ENCODE measurements around the gene SGMS1. TPM values are rescaled to one million over a fixed set of nuclear protein-coding genes. Genes with fewer than 3 reads are reported as not detected.

The SGMS1 gene
- total RNA-seq, 1 donor from 2014 or later, result 37.2 TPM

DNA sequence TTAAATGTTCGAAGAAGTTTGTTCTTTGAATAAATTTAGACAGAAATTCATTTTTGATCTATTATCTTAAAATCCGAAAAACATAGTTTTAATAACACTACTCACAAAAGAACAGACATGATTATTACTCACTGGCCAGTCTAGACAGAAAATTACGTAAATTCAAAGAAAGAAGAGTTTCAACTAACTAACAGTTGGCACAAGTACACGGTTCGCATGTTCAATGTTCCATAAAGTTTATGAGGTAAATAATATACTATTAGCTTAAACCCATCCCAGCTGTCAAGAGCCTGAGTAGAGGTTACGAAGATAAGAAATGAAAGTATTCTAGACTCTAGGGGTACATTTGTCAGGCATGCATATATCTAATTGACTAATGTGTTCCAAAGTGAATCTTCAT, 220.7 kb downstream of the SGMS1 start:
- DNase-seq (ENCODE audit: low spot score), result no peak

DNA sequence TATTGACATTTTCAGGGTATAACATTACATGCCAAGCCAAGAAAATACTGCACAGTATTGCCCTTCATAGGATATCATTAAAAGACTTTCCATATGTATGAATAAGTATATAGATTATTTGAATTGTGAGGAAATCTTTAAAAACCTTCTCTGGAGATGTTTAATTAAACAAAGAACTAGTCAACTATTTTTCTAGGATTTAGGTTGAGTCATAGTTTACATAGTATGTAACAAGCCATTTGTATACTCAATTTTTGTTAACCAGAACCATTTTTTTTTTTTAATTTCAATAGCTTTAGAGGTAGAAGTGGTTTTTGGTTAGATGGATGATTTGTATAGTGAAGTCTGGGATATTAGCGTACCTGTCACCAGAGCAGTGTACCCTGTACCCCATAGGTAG, 221.3 kb downstream of the SGMS1 start:
- no peak for DNase-seq (ENCODE audit: low spot score)

DNA sequence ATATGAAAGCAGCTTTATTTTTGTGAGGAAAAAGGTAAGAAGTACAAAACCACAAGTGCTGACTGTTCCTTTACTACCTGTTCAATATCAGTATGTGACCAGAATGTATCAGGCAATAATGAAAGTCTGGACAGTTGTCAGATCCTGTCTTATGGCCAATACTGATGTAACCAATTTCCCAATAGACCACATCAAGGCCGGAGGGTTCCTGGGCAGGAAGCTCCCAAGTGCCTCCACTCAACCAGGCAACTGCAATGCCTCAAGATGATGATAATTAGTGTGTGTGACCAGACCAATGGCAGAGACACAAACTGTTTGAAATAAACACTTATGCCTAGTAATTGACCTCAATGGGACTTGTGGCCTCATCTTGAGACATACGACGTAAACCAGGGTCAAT, 223.1 kb downstream of the SGMS1 start:
- no peak for DNase-seq (ENCODE audit: low spot score)

GRCh38 chr10:50398823-50399222, 224.9 kb downstream of the SGMS1 start:
- DNase-seq (ENCODE audit: low spot score), result no peak

- no peak for DNase-seq (ENCODE audit: low spot score)
Measured at GRCh38 chr10:50398381-50398780, 225.4 kb downstream of the SGMS1 start.

GRCh38 chr10:50397312-50398140, 226.2 kb downstream of the SGMS1 start:
- no peak for DNase-seq (ENCODE audit: low spot score)

GRCh38 chr10:50396491-50397311, 227.1 kb downstream of the SGMS1 start:
- no peak for DNase-seq (ENCODE audit: low spot score)

GRCh38 chr10:50395851-50396250, 227.9 kb downstream of the SGMS1 start:
- no peak for DNase-seq (ENCODE audit: low spot score)

GRCh38 chr10:50395271-50395670, 228.5 kb downstream of the SGMS1 start:
- DNase-seq (ENCODE audit: low spot score), result no peak

DNA sequence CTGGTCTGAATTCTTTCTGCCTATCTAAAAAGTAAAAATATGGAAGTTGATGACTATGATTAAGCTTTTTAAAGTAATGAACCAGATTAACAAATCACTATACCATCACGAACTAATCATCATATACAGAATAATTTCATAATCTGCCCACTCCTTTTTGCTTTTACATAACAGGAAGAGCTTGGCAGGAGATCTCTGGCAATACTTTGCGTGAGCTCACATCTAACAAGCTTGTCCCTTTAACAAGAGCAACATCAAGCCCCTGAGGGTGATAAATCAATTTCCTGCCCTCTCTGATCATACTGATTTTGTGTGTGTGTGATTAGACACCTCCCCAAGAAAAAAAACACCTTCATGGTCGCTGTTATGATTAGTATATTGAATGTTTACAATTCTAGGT, 228.9 kb downstream of the SGMS1 start:
- no peak for DNase-seq (ENCODE audit: low spot score)

DNA sequence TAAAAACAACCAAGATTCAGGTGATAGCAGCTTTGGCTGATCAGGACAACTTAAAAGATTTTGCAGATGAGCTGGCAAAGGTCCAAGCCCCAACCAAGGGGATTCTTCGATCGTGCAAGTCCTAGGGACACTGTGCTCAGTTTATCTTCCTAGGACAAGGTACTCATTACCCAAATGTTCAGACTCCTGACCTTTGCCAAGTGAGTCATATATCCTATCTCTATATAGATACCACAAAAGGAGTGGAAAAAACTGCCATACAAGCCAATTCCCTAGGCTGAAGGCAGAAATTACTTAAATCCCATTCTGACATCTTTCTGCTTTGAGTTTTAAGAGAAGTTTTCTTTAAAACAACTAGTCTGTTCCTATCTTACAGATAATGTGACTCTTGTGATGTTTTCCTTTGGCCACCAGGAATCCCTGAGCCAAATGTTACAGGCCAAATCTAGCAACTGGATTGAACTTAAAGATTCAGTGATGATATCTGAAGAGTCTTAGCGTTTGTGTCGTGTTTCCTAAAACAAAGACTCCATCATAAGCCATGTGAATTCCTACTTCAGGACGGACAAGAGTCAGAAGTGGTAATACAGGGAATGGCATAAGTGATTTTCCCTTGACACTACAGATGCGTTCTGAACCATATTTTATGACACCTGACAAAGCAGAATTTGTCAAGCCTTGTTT, 229.8 kb downstream of the SGMS1 start:
- no peak for DNase-seq (ENCODE audit: low spot score)

- DNase-seq (ENCODE audit: low spot score), result no peak
Measured at GRCh38 chr10:50392966-50393718, 230.6 kb downstream of the SGMS1 start.

GRCh38 chr10:50392426-50392825, 231.3 kb downstream of the SGMS1 start:
- DNase-seq (ENCODE audit: low spot score), result no peak

DNA sequence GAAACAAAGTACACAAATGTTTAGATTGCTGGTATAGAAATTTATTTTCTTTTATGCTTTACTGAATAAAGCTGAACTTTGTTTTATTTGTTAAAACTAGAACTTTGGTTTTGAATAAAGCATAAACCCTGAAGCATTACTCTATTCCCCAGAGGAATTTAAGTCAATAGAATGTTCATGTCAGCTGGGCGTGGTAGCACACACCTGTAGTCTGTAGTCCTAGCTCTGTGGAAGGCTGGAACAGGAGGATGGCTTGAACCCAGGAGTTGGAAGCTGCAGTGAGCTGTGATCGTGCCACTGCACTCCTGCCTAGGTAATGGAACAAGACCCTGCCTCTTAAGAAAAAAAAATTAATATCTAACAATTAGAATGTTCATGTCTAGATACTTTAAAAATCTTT, 233.5 kb downstream of the SGMS1 start:
- DNase-seq (ENCODE audit: low spot score), result no peak

- DNase-seq (ENCODE audit: low spot score), result no peak
Measured at GRCh38 chr10:50388181-50388580, 235.6 kb downstream of the SGMS1 start.

DNA sequence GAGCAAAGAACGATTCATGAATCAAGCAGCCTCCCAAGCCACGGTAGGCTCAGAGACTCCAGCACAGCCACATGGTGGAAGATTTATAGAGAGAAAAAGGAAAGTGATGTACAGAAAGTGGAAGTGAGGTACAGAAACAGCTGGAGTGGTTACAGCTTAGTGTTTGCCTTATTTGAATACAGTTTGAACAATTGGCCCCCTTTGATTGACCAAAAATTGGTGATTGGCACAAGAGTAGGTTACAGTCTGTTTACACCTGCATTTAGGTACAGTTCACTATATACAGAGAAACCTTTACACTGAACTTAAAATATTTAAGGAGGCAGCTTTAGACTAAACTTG, 236.1 kb downstream of the SGMS1 start:
- no peak for DNase-seq (ENCODE audit: low spot score)

- DNase-seq (ENCODE audit: low spot score), result no peak
Measured at GRCh38 chr10:50387007-50387731, 236.6 kb downstream of the SGMS1 start.

GRCh38 chr10:50385624-50386023, 238.1 kb downstream of the SGMS1 start:
- DNase-seq (ENCODE audit: low spot score), result no peak

- DNase-seq (ENCODE audit: low spot score), result no peak
Measured at GRCh38 chr10:50384898-50385297, 238.9 kb downstream of the SGMS1 start.

GRCh38 chr10:50384238-50384637, 239.5 kb downstream of the SGMS1 start:
- DNase-seq (ENCODE audit: low spot score), result no peak

- DNase-seq (ENCODE audit: low spot score), result no peak
Measured at GRCh38 chr10:50382576-50383023, 241.2 kb downstream of the SGMS1 start.

Measured in mesenteric fat pad (tissue), 1 donor.